Kidney glomerular epithelial cell (primary cell): ENCODE data around the gene AS3MT.
"Not testable (repeated sequence)": the region's sequence is repeated elsewhere in the genome, so short reads cannot be mapped to it uniquely, and the experiment has no call there.

ENCODE experiments used
- DNase-seq: peaks from one replicate; lab custom pipeline; 2025; lab: John Stamatoyannopoulos, UW

AS3MT gene, protein sequence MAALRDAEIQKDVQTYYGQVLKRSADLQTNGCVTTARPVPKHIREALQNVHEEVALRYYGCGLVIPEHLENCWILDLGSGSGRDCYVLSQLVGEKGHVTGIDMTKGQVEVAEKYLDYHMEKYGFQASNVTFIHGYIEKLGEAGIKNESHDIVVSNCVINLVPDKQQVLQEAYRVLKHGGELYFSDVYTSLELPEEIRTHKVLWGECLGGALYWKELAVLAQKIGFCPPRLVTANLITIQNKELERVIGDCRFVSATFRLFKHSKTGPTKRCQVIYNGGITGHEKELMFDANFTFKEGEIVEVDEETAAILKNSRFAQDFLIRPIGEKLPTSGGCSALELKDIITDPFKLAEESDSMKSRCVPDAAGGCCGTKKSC

GRCh38 chr10:102869258-102870198, at the start of gene AS3MT:
AS3MT (plus strand) TSS chr10:102869470; CDS start chr10:102869593, 123 bp downstream.
- no peak for DNase-seq

GRCh38 chr10:102820008-102820407, 49.3 kb upstream of the AS3MT start:
- DNase-seq: not testable (repeated sequence)

DNA sequence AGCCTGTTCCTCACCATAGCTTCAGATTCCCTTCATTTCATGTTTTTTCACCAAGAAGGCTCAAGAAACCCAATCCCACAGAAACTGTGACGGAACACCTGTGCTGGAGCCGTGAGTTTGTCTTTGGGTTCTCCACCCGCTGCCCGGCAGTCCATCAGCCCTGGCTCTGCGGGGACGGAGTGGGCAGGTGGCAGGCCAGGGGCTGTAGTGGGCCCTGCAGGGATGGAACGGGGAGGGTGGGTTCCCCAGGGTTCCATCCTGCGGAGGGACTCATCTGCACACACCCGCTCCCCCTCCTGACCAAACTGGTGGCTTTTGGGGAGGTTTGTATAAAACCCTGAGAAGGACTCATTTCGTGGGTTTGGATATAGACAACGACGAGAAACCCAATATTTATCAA, 47.0 kb upstream of the AS3MT start:
- DNase-seq: no peak

GRCh38 chr10:102824664-102825063, 44.6 kb upstream of the AS3MT start:
- no peak for DNase-seq

DNA sequence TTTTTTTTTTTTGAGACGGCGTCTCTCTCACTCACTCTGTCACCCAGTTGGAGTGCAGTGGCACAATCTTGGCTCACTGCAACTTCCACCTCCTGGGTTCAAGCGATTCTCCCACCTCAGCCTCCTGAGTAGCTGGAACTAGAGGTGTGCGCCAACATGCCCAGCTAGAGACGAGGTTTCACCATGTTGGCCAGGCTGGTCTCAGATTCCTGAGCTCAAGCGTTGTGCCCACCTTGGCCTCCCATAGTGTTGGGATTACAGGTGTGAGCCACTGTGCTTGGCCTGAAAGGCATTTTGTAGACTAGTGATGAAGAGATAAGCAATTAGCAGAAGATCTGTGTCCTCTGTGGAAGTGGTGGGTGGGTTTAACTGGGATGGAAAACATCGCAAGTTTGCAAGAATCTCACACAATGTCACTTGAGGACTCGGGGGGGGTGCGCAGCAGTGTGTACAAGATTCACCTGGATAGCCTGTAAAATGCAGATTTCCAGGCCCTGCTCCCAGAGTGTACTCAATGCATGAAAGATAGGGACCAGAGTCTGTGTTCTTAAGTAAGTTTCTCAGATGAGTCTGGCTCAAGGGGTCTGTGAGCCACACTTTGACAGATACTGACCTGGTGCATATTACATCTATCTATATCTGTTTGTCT, 43.0 kb upstream of the AS3MT start:
- no peak for DNase-seq

DNA sequence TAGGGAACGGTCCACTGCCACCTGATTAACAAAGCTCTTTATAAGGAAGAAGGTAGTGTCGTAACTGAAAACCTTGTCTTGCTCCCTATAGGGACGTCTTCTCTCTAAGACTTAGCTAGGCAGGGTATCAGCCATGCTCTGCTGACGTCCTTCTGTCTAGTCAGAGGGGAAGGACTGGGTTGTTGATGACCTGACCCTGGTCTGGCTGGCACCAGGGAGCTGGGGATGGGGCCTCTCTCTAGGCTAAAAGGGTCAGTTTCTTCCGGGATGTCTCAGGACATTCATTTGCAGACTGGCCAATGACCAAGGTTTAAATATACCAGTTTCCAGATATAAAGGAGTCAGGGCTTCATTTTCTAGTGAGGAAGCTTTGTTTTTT, 41.7 kb upstream of the AS3MT start:
- DNase-seq: no peak

- no peak for DNase-seq
Observed at GRCh38 chr10:102831322-102832071, 37.8 kb upstream of the AS3MT start.

DNA sequence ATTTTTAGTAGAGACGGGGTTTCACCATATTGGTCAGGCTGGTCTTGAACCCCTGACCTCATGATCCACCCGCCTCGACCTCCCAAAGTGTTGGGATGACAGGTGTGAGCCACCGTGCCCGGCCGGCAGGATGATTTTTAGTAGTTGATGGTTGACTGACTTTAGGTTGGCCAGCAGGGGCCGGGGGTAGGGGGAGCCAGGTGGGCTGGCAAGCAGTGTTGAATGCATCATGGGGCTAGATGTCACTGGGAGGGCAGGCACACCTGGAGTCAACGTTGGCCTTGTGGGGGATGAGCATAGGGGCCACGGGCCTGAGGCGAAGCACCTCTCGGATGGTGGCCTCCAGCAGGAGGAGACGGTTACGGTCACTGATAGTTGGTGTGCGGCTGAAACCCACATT, 37.0 kb upstream of the AS3MT start:
- no peak for DNase-seq

DNA sequence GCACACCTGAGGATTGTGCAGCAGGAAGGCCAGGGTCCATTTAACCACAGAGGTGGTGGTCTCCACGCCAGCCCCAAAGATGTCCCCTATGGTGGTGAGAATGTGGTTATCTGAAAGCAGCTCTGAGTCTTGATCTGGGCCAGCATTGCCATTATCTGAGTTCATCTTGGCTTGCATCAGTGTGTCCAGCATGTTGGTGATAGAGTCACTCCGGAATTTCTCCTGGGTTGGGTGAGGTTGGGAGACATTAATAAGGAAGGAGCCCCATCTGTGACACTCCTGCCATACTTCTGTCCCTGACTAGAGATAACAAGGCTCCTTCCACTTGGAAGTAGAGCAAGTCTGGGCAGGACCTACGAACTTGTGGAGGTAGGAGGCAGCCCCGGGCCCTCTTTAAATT, 36.3 kb upstream of the AS3MT start:
- DNase-seq: no peak

DNA sequence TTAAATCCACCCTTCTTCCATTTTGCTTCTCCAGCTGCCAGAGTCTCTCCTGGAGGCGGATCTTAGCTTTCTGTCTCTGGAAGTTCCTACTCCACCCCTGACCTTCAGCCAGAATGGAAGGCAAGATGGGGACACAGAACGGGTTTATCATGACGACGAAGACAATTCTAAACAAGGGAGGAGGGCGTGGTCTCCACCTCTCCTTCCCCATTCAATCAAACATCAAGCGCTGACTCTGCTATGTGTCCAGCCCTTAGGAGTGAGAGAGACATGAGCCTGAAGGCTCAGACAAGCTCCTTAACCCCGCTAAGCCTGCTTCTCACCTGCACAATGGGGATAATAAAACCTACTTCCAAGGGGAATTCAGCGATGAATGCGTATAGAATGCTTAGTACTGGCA, 35.1 kb upstream of the AS3MT start:
- no peak for DNase-seq

DNA sequence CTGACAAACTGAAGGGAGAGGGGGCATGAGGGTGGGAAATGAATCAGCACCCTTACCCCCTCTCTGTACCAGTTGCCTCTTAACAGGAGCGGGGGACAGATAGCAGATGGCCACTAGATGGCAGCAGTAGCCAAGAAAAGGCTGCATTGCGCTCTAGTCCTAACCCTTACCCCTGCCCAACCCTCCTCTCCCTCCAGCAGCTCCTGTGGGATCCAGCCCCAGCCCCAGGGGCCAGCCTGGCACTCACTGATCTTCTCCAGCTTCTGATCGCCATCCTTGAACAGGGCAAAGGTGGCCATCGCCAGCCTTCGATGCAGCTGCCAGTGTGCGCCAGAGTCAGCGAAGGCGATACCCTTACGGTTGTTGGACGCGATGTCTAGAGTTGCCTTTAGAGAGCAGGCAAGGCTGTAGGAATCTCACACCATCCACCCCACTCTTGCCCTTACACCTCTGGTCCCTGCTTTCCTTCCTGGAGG, 34.2 kb upstream of the AS3MT start:
- DNase-seq: peak; percentile 44

- DNase-seq: peak; percentile 91
Observed at GRCh38 chr10:102837230-102837721, 32.0 kb upstream of the AS3MT start, which contains the start of gene CYP17A1. CYP17A1 (minus strand) TSS chr10:102837413; CDS start chr10:102837361, 52 bp downstream.

DNA sequence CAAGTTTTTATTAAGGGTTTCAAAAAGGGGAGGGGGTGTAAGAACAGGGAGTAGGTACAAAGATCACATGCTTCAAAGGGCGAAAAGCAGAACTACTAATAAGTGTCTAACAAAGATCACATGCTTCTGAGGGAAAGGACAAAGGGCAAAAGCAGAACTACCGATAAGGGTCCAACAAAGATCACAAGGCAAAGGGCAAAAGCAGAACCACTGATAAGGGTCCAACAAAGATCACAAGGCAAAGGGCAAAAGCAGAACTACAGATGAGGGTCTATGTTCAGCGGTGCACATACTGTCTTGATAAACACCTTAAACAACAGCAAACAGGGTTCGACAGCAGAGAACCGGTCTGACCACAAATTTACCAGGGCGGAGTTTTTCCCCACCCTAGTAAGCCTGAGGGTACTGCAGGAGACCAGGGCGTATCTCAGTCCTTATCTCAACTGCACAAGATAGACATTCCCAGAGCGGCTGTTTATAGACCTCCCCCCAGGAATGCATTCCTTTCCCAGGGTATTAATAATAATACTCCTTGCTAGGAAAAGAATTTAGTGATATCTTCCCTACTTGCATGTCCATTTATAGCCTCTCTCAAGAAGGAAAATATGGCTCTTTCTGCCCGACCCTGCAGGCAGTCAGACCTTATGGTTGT, 30.9 kb upstream of the AS3MT start:
- not testable (repeated sequence) for DNase-seq

DNA sequence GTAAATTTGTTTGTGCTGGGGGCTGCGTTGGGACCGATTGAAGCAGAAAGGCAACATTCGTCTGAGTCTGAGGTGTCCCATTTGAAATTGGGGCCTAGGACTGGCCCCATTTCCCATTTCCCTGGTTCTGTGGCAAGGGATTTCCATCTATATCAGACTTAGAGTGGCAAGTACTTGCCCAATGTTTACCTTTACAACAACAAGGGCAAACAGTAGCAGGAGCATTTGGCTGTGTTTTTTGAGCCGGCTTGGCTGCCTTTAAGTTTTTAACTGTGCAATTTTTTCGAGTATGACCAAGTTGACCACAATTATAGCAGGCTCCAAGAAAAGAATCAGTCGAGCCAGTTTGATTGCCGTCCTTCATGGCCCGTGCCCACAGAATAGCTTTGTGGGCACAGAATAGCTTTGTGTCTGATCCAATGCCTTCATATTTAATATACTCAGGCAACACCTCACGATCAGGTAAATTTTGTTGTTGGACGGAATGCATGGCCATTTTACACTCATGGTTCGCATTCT, 27.4 kb upstream of the AS3MT start:
- no peak for DNase-seq

DNA sequence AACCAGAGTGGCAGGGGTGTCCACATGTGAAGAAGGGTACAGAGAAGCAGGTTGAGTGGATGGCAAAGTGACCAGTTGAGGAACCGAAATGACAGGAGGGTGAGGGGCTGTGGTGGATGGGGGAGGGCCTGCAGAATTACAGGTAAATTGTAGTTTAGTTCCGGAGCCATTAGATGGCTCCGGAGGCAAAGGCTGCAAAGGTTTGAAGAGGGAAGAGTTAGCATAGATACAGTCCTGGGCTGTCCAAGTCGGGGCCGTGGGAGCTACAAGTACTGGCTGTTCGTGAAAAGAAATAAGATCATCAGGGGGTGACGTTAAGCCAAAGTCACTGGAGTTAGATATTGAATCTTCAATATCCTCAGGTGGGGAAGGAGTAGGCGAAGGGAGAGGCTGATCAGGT, 26.1 kb upstream of the AS3MT start:
- not testable (repeated sequence) for DNase-seq

DNA sequence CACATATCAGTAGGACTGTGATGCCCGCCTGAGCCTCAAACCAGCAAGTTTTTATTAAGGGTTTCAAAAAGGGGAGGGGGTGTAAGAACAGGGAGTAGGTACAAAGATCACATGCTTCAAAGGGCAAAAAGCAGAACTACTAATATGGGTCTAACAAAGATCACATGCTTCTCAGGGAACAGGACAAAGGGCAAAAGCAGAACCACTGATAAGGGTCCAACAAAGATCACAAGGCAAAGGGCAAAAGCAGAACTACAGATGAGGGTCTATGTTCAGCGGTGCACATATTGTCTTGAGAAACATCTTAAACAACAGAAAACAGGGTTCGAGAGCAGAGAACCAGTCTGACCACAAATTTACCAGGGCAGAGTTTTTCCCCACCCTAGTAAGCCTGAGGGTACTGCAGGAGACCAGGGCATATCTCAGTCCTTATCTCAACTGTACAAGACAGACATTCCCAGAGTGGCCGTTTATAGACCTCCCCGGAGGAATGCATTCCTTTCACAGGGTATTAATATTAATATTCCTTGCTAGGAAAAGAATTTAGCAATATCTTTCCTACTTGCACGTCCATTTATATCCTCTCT, 25.0 kb upstream of the AS3MT start:
- DNase-seq: not testable (repeated sequence)

- no peak for DNase-seq
Observed at GRCh38 chr10:102845352-102845902, 23.8 kb upstream of the AS3MT start.

GRCh38 chr10:102850025-102850518, 19.2 kb upstream of the AS3MT start:
- no peak for DNase-seq

DNA sequence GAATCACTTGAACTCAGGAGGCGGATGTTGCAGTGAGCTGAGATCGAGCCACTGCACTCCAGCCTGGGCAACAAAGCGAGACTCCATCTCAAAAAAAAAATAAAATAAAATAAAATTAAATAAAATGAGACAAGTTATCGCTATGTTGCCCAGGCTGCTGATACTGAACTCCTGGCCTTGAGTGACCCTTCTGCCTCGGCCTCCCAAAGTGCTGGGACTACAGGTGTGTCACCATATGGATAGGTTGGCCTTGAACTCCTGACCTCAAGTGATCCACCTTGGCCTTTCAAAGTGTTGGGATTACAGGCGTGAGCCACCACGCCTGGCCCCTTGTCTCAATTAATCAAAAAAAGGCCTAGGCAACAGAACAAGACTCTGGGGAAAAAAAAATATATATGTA, 16.0 kb upstream of the AS3MT start:
- DNase-seq: not testable (repeated sequence)
